A172 (cell line): ENCODE data around the gene CCPG1. TPM values are rescaled to one million over a fixed set of nuclear protein-coding genes. Genes with fewer than 3 reads are reported as not detected.
A peak's percentile ranks its signal among the peaks of the same experiment; 100 is the strongest.

Experiments used
- DNase-seq: peaks from one replicate; pipeline ENCODE4 v3.0.0-alpha.2; 2015; ENCODE audit warnings: low spot score
- total RNA-seq: library from RNA; depleted of rRNA; stranded (reverse); fragments of >200 nt; shearing (Covaris generic); gene quantifications from 2 replicates; pipeline ENCODE4 v1.2.3, GENCODE V29; 2014

The CCPG1 gene
- total RNA-seq, 1 experiment from 2014 or later, result 91.3 TPM

- DNase-seq, result no peak
These were observed 24.5 kb downstream of the CCPG1 start for GRCh38 chr15:55383687-55384086.

GRCh38 chr15:55381595-55381994, 26.6 kb downstream of the CCPG1 start:
- DNase-seq, result no peak

- DNase-seq, result no peak
These were observed 29.1 kb downstream of the CCPG1 start for GRCh38 chr15:55379095-55379494.

DNA sequence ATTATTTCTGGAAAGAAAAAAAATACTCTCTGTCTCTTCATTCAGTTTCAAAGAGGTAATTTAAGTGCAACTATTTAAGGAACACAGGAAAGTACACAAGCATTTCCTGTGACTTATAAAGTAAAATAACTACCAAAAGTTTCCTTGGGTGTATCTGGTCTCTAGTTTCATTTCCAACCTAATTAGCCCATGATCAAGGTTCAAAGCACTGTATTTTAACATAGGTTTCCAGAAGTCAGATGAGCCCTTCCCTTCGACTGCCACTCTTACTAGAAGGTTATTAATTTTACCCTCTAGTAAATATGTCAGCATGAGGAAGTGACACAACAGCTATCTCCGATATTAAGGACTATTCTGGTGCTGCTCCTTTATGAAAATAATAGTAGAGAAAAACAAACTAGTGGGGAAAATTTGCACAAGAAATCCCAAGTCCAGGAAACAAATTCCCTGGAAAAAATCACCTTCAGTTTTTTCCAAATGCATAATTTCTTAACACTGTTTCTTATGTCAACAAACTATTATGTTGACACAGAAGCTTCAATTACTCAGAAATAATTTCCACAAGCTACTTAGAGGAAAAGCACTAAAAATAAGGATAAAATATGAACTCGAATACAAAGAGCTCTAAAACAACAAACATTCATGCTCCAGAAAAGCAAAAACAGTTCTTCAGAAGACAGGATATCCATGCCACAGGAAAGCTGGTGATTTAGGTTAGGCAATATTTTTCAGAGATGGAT, 35.3 kb downstream of the CCPG1 start:
- DNase-seq, result no peak

GRCh38 chr15:55366981-55367380, 41.2 kb downstream of the CCPG1 start:
- no peak for DNase-seq

DNA sequence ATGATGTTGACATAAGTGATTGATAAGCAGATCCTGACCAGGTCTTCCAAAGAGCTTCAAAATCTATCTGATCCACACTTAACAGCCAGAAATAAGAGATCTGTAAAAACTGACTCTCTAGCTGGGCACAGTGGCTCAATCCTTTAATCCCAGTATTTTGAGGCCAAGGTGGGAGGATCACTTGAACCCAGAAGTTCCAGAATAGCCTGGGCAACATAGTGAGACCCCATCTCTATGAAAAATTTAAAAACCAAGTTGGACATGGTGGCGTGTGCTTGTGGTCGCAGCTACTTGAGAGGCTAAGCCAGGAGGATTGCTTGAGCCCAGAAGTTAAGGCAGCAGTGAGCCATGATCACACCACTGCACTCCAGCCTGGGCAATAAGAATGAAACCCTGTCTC, 45.5 kb downstream of the CCPG1 start:
- no peak for DNase-seq

DNA sequence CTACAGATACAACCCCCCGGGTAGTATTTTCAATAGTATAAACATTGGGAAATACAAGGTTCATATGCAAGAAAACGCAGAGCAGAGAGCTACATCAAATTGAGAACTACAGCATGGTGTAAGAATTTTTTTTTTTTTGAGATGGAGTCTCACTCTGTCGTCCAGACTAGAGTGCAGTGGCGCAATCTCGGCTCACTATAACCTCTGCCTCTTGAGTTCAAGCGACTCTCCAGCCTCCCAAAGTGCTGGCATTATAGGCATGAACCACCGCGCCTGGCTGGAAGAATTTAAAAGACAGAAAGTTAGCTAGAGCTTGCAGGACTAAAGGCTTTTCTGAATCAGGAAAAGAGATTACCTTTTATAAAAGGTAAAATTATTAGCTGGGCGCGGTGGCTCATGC, 47.1 kb downstream of the CCPG1 start:
- DNase-seq, result no peak

DNA sequence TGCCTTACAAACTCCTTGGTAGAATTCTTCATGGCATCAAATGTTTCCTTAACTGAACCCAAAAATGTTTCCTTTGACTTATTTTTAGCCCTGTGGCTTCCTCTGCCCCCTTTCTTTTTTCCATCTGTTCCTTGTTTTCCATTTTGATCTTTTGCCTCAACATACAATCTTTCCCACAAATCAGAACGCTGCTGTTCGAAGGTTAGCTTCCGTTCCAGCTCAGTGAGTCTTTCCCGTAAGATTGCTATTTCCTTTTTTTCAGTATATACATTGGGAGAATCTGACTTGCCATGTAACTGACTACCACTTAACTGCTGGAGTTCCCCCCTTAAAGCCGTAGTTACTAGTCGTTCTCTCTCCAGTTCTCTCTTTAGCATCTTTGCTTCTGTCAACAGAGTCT, 47.9 kb downstream of the CCPG1 start:
- no peak for DNase-seq

DNA sequence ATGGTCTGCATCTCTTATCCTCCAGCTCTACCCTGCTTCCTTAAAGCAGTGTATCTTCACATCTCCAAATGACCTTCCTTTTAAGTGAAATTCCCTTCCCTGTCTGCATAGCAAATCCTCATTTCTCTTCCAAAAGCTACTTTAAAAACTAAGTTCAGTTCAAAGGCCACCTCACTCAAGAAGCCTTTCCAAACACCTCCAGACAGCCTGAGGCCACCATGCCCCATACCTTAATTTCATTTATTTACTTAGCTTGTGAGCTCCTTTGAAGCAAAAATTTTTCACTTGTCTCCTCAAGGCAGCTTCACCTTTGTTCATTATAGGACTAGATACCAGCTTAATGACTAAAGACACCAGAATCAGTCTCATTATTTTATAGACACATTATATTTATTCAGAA, 49.7 kb downstream of the CCPG1 start:
- DNase-seq, result no peak

- DNase-seq, result peak; percentile 65
These were observed 50.4 kb downstream of the CCPG1 start for GRCh38 chr15:55357774-55358173.

- no peak for DNase-seq
These were observed 51.1 kb downstream of the CCPG1 start for GRCh38 chr15:55356985-55357585.

- DNase-seq, result no peak
These were observed 55.1 kb downstream of the CCPG1 start for GRCh38 chr15:55353025-55353424.

DNA sequence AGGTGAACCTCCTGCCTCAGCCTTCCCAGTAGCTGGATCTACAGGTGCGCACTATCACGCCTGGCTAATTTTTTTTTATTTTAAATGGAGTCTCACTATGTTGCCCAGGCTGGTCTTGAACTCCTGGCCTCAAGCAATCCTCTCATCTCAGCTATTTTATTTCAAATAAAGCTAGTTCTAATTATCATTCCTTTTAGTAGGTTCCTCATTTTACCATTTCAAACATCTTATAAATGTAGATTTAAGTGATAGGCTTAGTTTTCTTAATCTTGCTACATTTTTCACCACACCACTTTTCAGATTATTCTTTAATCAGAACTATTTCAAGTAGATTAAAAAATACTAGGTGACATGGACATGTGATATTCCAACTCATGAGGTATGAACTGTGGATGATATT, 58.9 kb downstream of the CCPG1 start:
- DNase-seq, result no peak

DNA sequence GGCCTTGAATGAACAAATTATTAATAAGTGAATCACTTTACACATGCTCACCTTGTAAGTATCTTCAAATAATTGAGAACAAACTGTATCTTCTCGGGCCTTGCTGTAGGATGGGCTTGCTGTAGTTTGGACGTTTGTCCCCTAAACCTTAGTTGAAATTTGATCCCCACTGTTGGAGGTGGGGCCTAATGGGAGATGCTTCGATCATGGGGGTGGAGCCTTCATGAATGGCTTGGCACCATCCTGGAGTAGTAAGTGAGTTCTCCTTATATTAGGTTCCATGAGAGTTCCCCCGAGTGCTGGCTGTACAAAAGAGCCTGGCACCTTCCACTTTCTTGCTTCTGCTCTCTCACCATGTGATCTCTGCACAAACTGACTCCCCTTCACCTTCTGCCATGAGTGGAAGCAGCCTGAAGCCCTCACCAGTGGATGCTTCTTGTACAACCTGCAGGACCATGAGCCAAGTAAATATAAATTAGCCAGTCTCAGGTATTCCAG, 59.8 kb downstream of the CCPG1 start:
- no peak for DNase-seq

DNA sequence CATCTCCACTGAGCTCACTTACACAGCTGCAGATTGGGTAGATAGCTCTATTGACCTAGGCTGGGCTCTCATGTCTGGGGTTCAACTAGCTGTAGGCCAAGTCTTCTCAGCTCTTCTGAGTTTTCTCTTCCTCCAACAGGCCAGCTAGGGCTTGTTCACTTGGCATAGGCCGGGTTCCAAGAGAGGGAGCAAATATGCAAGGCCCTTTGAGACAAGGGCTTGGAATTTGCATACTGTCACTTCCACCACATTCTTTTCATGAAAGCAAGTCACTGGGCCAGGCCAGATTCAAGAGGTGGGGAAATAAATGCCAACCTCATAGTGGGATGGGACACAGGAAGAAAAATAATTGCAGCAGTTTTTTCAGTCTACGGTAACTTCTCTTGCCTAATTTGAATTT, 64.0 kb downstream of the CCPG1 start:
- DNase-seq, result no peak

- DNase-seq, result no peak
These were observed 65.0 kb downstream of the CCPG1 start for GRCh38 chr15:55343168-55343567.

DNA sequence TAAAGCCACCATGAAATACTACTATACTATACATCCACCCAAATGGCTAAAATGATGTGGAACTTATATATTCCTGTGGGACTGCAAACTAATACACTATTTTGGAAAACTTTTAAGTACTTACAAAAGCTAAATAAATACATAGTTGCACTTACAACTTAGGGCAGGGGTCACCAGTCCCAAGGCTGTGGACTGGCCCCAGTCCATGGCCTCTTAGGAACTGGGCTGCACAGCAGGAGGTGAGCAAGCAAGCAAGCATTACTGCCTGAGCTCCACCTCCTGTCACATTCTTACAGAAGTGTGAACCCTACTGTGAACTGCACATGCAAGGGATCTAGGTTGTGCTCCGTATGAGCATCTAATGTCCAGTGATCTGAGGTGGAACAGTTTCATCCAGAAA, 71.0 kb downstream of the CCPG1 start:
- DNase-seq, result no peak

DNA sequence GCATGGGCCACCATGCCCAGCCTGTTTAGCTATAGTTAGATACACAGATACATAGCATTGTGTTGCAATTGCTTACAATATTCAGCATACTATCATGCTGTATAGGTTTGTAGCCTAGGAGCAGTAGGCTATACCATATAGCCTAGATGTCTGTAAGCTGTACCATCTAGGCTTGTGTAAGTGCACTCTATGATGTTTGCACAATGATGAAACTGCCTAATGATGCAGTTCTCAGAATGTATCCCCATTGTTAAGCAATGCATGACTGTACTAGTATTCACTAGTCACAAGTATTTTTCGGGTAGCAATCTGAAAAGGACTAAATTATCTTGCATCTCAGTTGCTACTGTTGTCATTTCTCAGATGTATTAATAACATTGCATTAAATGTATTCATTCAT, 73.2 kb downstream of the CCPG1 start:
- DNase-seq, result no peak

DNA sequence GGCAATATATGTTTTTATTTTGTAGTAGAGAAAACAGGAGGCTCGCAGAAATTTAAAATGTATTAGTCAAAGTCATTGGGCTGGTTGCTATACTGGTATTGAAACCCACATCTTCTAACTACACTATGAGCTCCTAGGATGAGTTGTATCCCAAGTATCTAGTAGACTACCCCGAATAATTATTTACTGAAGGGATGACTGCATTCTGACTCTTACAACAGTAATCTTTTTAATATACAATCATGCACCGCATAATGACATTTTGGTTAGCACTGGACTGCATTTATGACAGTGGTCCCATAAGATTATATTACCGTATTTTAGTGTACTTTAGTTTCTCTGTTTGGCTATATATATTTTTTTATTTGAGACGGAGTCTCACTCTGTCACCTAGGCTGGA, 73.8 kb downstream of the CCPG1 start:
- no peak for DNase-seq

GRCh38 chr15:55327387-55327786, 80.8 kb downstream of the CCPG1 start:
- DNase-seq, result no peak

DNA sequence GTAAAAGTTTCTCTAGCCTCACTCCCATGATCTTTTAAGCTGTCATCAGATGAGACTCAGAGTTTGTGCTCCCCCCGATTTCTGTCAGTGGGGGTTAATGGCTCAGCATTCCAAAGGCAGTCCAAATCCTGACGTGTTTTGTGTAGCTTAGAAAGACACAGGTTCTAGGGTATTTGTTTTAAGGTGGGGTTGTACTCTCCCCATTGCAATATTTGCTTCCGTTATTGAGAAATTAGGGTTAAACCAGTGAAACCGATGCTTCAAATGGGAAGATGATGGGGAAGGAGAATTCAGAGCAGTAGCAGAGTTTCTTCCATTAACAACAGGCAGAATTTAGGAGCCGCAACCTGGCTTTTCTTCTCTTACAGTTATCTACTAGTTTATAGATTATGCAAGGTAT, 85.7 kb downstream of the CCPG1 start:
- DNase-seq, result no peak

DNA sequence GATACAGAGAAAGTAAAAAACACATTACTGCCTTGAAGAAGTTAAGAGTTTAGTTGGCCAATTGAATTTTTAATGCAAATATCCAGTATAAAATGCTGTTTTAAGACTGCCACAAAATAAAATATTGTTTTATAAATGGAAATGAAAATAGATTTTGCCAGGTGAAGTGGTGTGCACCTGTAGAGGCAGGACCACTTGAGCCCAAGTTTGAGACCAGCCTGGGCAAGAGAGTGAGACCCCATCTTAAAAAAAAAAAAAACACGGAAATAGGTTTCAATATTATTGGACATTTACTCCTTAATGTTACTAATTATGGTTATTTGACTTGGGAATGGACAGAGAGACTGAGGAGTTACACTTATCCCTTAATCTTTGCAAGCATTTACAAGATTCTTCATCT, 87.2 kb downstream of the CCPG1 start:
- DNase-seq, result no peak

- DNase-seq, result no peak
These were observed 88.0 kb downstream of the CCPG1 start for GRCh38 chr15:55320238-55320550.
